Adrenal gland (tissue), 5 donors: ENCODE data around the gene DIPK1B.

Source experiments
- POLR2A ChIP-seq, 2 donors: fragments of 450-650 bp; IDR thresholded peaks; one replicate each; pipeline ENCODE4 v1.6.1; 2017; ENCODE audit warnings: antibody characterized with exemption in 2 of 2, mild to moderate bottlenecking in 2 of 2, moderate library complexity in 1 of 2
- TF ChIP-seq, protein P1 (sequence below), 6 experiments: fragments of 450-650 bp in 4 of 6; fragments of 200-600 bp in 2 of 6; sonication (generic) in 1 of 6; IDR thresholded peaks; 1 replicate in 5 of 6; 2 replicates in 1 of 6; pipeline versions ENCODE4 v1.5.1 to v1.8.0; 2016 to 2021; ENCODE audit warnings: antibody characterized with exemption in 6 of 6, mild to moderate bottlenecking in 2 of 6, moderate library complexity in 1 of 6
- donor health status: DM: no; HTN: no; CAD: no.

DNA sequence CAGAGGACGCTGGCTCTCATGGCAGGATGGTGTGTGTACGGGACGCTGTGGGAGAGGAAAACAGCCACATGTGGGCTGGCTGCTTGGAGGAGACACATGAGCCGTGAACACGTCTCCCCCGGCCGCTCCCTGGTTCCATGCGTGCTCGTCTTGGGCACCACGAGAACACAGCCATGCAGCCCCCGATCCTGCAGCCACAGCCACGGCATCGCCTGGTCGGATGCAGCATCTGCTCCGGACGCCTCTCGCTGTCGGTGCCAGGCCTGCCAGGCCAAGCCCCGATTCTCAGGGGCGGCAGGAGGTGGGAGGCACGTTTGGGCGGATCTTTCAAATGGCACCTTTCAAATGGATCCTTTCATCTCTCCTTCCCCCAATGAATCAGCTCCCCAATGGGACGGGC is 27.1 kb downstream of the DIPK1B start:
- TF ChIP-seq, protein P1, sequence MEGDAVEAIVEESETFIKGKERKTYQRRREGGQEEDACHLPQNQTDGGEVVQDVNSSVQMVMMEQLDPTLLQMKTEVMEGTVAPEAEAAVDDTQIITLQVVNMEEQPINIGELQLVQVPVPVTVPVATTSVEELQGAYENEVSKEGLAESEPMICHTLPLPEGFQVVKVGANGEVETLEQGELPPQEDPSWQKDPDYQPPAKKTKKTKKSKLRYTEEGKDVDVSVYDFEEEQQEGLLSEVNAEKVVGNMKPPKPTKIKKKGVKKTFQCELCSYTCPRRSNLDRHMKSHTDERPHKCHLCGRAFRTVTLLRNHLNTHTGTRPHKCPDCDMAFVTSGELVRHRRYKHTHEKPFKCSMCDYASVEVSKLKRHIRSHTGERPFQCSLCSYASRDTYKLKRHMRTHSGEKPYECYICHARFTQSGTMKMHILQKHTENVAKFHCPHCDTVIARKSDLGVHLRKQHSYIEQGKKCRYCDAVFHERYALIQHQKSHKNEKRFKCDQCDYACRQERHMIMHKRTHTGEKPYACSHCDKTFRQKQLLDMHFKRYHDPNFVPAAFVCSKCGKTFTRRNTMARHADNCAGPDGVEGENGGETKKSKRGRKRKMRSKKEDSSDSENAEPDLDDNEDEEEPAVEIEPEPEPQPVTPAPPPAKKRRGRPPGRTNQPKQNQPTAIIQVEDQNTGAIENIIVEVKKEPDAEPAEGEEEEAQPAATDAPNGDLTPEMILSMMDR (IDR thresholded peaks at IDR 0.05), result no peak
- no peak for TF ChIP-seq POLR2A (IDR thresholded peaks at IDR 0.05)
